Measurements from ENCODE around the gene BMPER. TPM values are rescaled to one million over a fixed set of nuclear protein-coding genes. Genes with fewer than 3 reads are reported as not detected.

Gene BMPER
- polyA plus RNA-seq, 1 donor from 2014 or later, result 2.1 TPM

GRCh38 chr7:33926535-33926934 lies 21.2 kb downstream of the BMPER start:
- no peaks in the 10 kb centered on the region for H3K27me3 ChIP-seq (ENCODE audit: insufficient read depth, low read depth, low read length)
- TF ChIP-seq RAD21 (conservative IDR thresholded peaks at IDR 0.05) (no peak), TAF1 (IDR thresholded peaks at IDR 0.05; ENCODE audit: low read depth) (no peak), MXI1 (conservative IDR thresholded peaks at IDR 0.05; ENCODE audit: poor library complexity, severe bottlenecking) (no peak), EZH2 (IDR thresholded peaks at IDR 0.05; ENCODE audit: borderline replicate concordance, insufficient read depth, low read length, poor library complexity, severe bottlenecking) (no peak), POLR2AphosphoS5 (IDR thresholded peaks at IDR 0.05) (no peak), SMC3 (conservative IDR thresholded peaks at IDR 0.05; ENCODE audit: poor library complexity) (no peak), EP300 (conservative IDR thresholded peaks at IDR 0.05; ENCODE audit: poor library complexity, severe bottlenecking) (no peak)
- TF ChIP-seq, protein P1, sequence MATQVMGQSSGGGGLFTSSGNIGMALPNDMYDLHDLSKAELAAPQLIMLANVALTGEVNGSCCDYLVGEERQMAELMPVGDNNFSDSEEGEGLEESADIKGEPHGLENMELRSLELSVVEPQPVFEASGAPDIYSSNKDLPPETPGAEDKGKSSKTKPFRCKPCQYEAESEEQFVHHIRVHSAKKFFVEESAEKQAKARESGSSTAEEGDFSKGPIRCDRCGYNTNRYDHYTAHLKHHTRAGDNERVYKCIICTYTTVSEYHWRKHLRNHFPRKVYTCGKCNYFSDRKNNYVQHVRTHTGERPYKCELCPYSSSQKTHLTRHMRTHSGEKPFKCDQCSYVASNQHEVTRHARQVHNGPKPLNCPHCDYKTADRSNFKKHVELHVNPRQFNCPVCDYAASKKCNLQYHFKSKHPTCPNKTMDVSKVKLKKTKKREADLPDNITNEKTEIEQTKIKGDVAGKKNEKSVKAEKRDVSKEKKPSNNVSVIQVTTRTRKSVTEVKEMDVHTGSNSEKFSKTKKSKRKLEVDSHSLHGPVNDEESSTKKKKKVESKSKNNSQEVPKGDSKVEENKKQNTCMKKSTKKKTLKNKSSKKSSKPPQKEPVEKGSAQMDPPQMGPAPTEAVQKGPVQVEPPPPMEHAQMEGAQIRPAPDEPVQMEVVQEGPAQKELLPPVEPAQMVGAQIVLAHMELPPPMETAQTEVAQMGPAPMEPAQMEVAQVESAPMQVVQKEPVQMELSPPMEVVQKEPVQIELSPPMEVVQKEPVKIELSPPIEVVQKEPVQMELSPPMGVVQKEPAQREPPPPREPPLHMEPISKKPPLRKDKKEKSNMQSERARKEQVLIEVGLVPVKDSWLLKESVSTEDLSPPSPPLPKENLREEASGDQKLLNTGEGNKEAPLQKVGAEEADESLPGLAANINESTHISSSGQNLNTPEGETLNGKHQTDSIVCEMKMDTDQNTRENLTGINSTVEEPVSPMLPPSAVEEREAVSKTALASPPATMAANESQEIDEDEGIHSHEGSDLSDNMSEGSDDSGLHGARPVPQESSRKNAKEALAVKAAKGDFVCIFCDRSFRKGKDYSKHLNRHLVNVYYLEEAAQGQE (IDR thresholded peaks at IDR 0.05; ENCODE audit: borderline replicate concordance), result no peak
- TF ChIP-seq, protein P2, sequence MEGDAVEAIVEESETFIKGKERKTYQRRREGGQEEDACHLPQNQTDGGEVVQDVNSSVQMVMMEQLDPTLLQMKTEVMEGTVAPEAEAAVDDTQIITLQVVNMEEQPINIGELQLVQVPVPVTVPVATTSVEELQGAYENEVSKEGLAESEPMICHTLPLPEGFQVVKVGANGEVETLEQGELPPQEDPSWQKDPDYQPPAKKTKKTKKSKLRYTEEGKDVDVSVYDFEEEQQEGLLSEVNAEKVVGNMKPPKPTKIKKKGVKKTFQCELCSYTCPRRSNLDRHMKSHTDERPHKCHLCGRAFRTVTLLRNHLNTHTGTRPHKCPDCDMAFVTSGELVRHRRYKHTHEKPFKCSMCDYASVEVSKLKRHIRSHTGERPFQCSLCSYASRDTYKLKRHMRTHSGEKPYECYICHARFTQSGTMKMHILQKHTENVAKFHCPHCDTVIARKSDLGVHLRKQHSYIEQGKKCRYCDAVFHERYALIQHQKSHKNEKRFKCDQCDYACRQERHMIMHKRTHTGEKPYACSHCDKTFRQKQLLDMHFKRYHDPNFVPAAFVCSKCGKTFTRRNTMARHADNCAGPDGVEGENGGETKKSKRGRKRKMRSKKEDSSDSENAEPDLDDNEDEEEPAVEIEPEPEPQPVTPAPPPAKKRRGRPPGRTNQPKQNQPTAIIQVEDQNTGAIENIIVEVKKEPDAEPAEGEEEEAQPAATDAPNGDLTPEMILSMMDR (IDR thresholded peaks at IDR 0.05; ENCODE audit: poor library complexity, severe bottlenecking), result no peak

DNA sequence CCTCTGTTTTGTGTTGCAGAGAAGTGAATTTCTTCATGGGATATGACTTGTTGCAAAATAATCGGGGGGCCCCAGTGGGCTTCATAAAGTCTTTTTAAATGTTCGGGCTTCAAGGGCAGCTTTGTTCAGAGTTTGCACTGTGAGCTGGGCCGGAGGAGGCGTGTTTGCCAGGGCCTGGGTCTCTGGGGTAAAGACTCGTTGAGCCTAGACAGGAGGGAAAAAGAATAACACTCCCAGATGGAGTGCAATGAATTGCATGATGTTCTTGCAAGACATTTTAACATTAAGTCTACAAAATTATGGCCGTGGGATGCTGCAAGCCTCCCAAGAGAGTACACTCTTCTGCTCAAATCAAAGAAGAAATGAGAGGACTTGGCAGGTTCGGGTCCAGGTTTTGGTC lies 23.6 kb downstream of the BMPER start:
- Histone ChIP-seq H3K9ac (ENCODE audit: low read length) (no peak overlapping the region), H3K9me2 (ENCODE audit: insufficient read depth, low read length) (no peaks in the 10 kb centered on the region), H3K36me3 (ENCODE audit: insufficient read depth, low read length) (no peaks in the 10 kb centered on the region), H3K4me2 (ENCODE audit: low read length) (no peak overlapping the region), H3K27ac (ENCODE audit: low read length) (no peak overlapping the region), H3K27me3 (ENCODE audit: insufficient read depth, low read depth, low read length) (no peaks in the 10 kb centered on the region), H3K4me3 (ENCODE audit: low read length) (no peak overlapping the region), H4K20me1 (ENCODE audit: insufficient read depth) (no peaks in the 10 kb centered on the region), H3K79me2 (replicated peaks; ENCODE audit: insufficient read depth, low read length) (no peaks in the 10 kb centered on the region), H2AFZ (ENCODE audit: low read depth, low read length) (no peak overlapping the region), H3K9me3 (ENCODE audit: low read length) (no peaks in the 10 kb centered on the region), H3F3A (ENCODE audit: insufficient read depth, low read length, poor library complexity, severe bottlenecking) (no peaks in the 10 kb centered on the region)
- TF ChIP-seq TAF1 (IDR thresholded peaks at IDR 0.05; ENCODE audit: low read depth) (no peak), RAD21 (conservative IDR thresholded peaks at IDR 0.05) (no peak), POLR2AphosphoS5 (IDR thresholded peaks at IDR 0.05) (no peak), EP300 (conservative IDR thresholded peaks at IDR 0.05; ENCODE audit: poor library complexity, severe bottlenecking) (no peak), EZH2 (IDR thresholded peaks at IDR 0.05; ENCODE audit: borderline replicate concordance, insufficient read depth, low read length, poor library complexity, severe bottlenecking) (no peak), MXI1 (conservative IDR thresholded peaks at IDR 0.05; ENCODE audit: poor library complexity, severe bottlenecking) (no peak), SMC3 (conservative IDR thresholded peaks at IDR 0.05; ENCODE audit: poor library complexity) (no peak)
- TF ChIP-seq, protein P1 (IDR thresholded peaks at IDR 0.05; ENCODE audit: borderline replicate concordance), result no peak
- TF ChIP-seq, protein P2 (IDR thresholded peaks at IDR 0.05; ENCODE audit: poor library complexity, severe bottlenecking), result no peak

More at GRCh38 chr7:33926535-33926934, 21.2 kb downstream of the BMPER start:
- no peaks in the 10 kb centered on the region for H3F3A ChIP-seq (ENCODE audit: insufficient read depth, low read length, poor library complexity, severe bottlenecking)
- H3K27ac ChIP-seq (ENCODE audit: low read length), result no peak overlapping the region
- H4K20me1 ChIP-seq (ENCODE audit: insufficient read depth), result no peaks in the 10 kb centered on the region
- no peaks in the 10 kb centered on the region for H3K36me3 ChIP-seq (ENCODE audit: insufficient read depth, low read length)
- no peak overlapping the region for H2AFZ ChIP-seq (ENCODE audit: low read depth, low read length)
- no peaks in the 10 kb centered on the region for H3K9me3 ChIP-seq (ENCODE audit: low read length)
- H3K4me2 ChIP-seq (ENCODE audit: low read length), result no peak overlapping the region
- H3K4me3 ChIP-seq (ENCODE audit: low read length), result no peak overlapping the region
- H3K9me2 ChIP-seq (ENCODE audit: insufficient read depth, low read length), result no peaks in the 10 kb centered on the region
- no peak overlapping the region for H3K9ac ChIP-seq (ENCODE audit: low read length)
- no peaks in the 10 kb centered on the region for H3K79me2 ChIP-seq (replicated peaks; ENCODE audit: insufficient read depth, low read length)

All from neural cell (in vitro differentiated cells).